PFSK-1 (cell line): ENCODE measurements around the gene GABRB1.

ENCODE experiments used
- FOXP2 ChIP-seq: optimal IDR thresholded peaks from 2 replicates; pipeline ENCODE3; 2011; ENCODE audit warnings: borderline replicate concordance, control low read depth, inconsistent platforms; ENCODE audit not compliant: insufficient read depth; ENCODE audit errors: extremely low read length, extremely low read depth
- POLR2AphosphoS5 ChIP-seq: IDR thresholded peaks from 2 replicates; pipeline ENCODE4 v1.6.1; 2012; ENCODE audit warnings: low read depth, mild to moderate bottlenecking, control low read depth, low read length, moderate library complexity
- SIN3A ChIP-seq: IDR thresholded peaks from 2 replicates; pipeline ENCODE4 v1.6.1; 2012; ENCODE audit warnings: mild to moderate bottlenecking, low read length, moderate library complexity, borderline replicate concordance; ENCODE audit not compliant: insufficient read depth
- TAF1 ChIP-seq: IDR thresholded peaks from 2 replicates; pipeline ENCODE4 v1.6.1; 2012; ENCODE audit warnings: low read length, control low read depth, borderline replicate concordance; ENCODE audit not compliant: insufficient read depth
- TF ChIP-seq, protein P1 (sequence below), 2 experiments: IDR thresholded peaks; 2 replicates each; pipeline versions ENCODE4 v1.6.1 to v1.8.0; 2011 to 2012; ENCODE audit warnings: low read depth in 2 of 2, low read length in 2 of 2, control low read depth in 1 of 2, inconsistent platforms in 1 of 2, mild to moderate bottlenecking in 1 of 2, moderate library complexity in 1 of 2; ENCODE audit not compliant: insufficient read depth in 1 of 2

Gene GABRB1

DNA sequence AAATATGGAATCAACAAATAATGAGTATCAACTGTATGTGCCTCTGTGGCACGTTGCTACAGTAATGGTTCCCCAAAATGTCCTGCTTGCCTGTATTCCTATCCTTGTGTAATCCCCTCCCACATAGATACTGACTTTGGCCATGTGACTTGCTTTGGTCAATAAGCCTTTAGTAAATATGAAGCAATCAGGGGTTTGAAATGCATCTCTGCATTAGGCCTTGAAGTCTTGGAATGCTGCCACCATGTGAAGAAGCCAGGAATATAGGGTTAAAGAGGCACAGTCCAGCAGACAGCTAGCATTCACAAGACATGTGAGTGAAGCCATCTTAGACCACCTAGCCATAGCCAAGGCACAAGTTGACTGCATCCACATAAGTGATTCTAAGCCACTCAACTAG lies 190.9 kb downstream of the GABRB1 start:
- TF ChIP-seq TAF1 (no peak), FOXP2 (no peak), POLR2AphosphoS5 (no peak), SIN3A (no peak)
- TF ChIP-seq, protein P1, sequence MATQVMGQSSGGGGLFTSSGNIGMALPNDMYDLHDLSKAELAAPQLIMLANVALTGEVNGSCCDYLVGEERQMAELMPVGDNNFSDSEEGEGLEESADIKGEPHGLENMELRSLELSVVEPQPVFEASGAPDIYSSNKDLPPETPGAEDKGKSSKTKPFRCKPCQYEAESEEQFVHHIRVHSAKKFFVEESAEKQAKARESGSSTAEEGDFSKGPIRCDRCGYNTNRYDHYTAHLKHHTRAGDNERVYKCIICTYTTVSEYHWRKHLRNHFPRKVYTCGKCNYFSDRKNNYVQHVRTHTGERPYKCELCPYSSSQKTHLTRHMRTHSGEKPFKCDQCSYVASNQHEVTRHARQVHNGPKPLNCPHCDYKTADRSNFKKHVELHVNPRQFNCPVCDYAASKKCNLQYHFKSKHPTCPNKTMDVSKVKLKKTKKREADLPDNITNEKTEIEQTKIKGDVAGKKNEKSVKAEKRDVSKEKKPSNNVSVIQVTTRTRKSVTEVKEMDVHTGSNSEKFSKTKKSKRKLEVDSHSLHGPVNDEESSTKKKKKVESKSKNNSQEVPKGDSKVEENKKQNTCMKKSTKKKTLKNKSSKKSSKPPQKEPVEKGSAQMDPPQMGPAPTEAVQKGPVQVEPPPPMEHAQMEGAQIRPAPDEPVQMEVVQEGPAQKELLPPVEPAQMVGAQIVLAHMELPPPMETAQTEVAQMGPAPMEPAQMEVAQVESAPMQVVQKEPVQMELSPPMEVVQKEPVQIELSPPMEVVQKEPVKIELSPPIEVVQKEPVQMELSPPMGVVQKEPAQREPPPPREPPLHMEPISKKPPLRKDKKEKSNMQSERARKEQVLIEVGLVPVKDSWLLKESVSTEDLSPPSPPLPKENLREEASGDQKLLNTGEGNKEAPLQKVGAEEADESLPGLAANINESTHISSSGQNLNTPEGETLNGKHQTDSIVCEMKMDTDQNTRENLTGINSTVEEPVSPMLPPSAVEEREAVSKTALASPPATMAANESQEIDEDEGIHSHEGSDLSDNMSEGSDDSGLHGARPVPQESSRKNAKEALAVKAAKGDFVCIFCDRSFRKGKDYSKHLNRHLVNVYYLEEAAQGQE (IDR thresholded peaks at IDR 0.05; ENCODE audit: insufficient read depth in 1 of 2, low read depth in 2 of 2, low read length in 2 of 2), result no peak

DNA sequence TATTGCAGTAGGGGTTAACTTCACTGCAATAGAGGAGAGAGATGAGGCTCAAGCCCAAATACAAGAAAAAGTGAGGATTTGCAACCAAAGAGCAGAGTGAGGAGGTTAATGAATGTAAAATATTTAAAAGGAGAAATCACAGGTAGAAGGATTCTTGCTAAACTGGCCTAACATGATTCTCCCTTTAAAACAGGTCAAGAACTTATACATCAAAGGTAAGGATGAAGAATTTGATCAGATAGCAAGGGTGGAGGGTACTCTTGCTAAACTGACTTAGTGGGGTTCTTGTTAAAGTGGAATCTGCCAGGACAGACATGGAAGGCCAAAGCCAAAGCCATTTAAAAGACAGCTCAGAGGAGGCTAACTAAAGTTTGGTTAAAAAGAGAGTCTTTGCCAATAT lies 193.0 kb downstream of the GABRB1 start:
- TF ChIP-seq SIN3A (no peak), FOXP2 (no peak), POLR2AphosphoS5 (no peak), TAF1 (no peak)
- TF ChIP-seq, protein P1 (IDR thresholded peaks at IDR 0.05; ENCODE audit: insufficient read depth in 1 of 2, low read depth in 2 of 2, low read length in 2 of 2), result no peak

GRCh38 chr4:47235721-47236120 lies 204.4 kb downstream of the GABRB1 start:
- TF ChIP-seq, protein P1 (IDR thresholded peaks at IDR 0.05; ENCODE audit: insufficient read depth in 1 of 2, low read depth in 2 of 2, low read length in 2 of 2), result no peak
- TF ChIP-seq FOXP2 (no peak), TAF1 (no peak), SIN3A (no peak), POLR2AphosphoS5 (no peak)

DNA sequence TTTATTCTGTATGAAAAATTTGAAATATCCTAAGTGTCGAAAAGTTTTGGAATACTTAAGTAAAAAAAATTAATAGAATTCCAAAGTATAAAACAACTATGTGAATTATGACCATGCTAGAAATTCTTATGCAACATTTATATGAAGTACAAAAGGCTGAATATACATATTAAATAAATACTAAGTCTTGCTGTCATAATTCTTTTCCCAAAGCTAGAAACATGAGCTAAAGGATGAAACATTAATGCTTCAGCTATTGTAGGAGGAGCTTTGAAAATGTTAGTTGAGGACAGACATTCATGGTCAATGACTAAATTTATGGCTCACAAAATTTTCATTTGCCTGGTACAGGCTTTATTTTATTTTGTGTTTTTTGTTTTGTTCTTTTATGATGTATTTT lies 207.3 kb downstream of the GABRB1 start:
- TF ChIP-seq, protein P1 (IDR thresholded peaks at IDR 0.05; ENCODE audit: insufficient read depth in 1 of 2, low read depth in 2 of 2, low read length in 2 of 2), result no peak
- TF ChIP-seq POLR2AphosphoS5 (no peak), TAF1 (no peak), SIN3A (no peak), FOXP2 (no peak)

GRCh38 chr4:47239649-47240048 lies 208.3 kb downstream of the GABRB1 start:
- TF ChIP-seq POLR2AphosphoS5 (no peak), TAF1 (no peak), SIN3A (no peak), FOXP2 (no peak)
- TF ChIP-seq, protein P1 (IDR thresholded peaks at IDR 0.05; ENCODE audit: insufficient read depth in 1 of 2, low read depth in 2 of 2, low read length in 2 of 2), result no peak
